K562 (cell line): ENCODE data around the gene CEP41. TPM values are rescaled to one million over a fixed set of nuclear protein-coding genes. Genes with fewer than 3 reads are reported as not detected.
"Not testable (repeated sequence)": the region's sequence is repeated elsewhere in the genome, so short reads cannot be mapped to it uniquely, and the experiment has no call there.

ENCODE experiments used
- ATAC-seq: fragments of 200-7000 bp; cut with Tn5 transposase; 3 replicates; pipeline ENCODE4 v1.9.1; 2020; ENCODE audit warnings: moderate library complexity
- BruUV-seq: library from RNA; stranded (reverse); fragments of 400-500 nt; replicated peaks from 2 replicates; lab custom pipeline; 2021; lab: Mats Ljungman, UMichigan
- CTCF ChIA-PET: fragments of 300-600 bp; formaldehyde crosslinking; extraction: SDS; loops from one replicate; lab custom pipeline; 2021; ENCODE audit warnings: low intra/inter-chr PET ratio; lab: Yijun Ruan, JAX
- POLR2A ChIA-PET: fragments of 300-600, 350-650 bp; sonication (Branson Sonifier 250); formaldehyde crosslinking; extraction: SDS; loops from one replicate; lab custom pipeline; 2021; ENCODE audit warnings: antibody characterized with exemption, inconsistent platforms; lab: Yijun Ruan, JAX
- DNase-seq, 4 experiments: peaks; one replicate each; pipeline versions ENCODE4 v3.0.0 to v3.0.0-alpha.2; 2011 to 2018; ENCODE audit warnings: low spot score in 3 of 4, mixed read lengths in 3 of 4; ENCODE audit errors: extremely low read depth in 1 of 4
- FAIRE-seq: peaks from 2 replicates; lab custom pipeline; 2011; peaks lifted over from hg19 to GRCh38; lab: Jason Lieb, UNC
- H2AFZ ChIP-seq: 2 replicates; pipeline ENCODE4 v1.6.0; 2011; ENCODE audit warnings: low read depth, low read length, control low read depth, inconsistent platforms
- H3K27ac ChIP-seq: fragments of 200-600 bp; 3 replicates; pipeline ENCODE4 v1.8.0; 2011; ENCODE audit warnings: low read depth, mild to moderate bottlenecking, control low read depth, inconsistent platforms, low read length, moderate library complexity, mixed read lengths; ENCODE audit errors: extremely low read depth
- H3K27me3 ChIP-seq, 2 experiments: fragments of 300-600 bp in 1 of 2; 2 replicates in 1 of 2; 3 replicates in 1 of 2; pipeline versions ENCODE4 v1.6.0 to v1.8.0; 2011; ENCODE audit warnings: inconsistent platforms in 2 of 2, low read length in 2 of 2, mild to moderate bottlenecking in 1 of 2, mixed read lengths in 1 of 2, moderate library complexity in 1 of 2; ENCODE audit not compliant: control insufficient read depth in 2 of 2, insufficient read depth in 2 of 2
- H3K36me3 ChIP-seq: fragments of 300-600 bp; 3 replicates; pipeline ENCODE4 v1.8.0; 2011; ENCODE audit warnings: mild to moderate bottlenecking, low read length, inconsistent platforms; ENCODE audit not compliant: control insufficient read depth, insufficient read depth
- H3K4me1 ChIP-seq, 2 experiments: fragments of 200-600 bp in 1 of 2; replicated peaks in 1 of 2; 2 replicates in 1 of 2; 3 replicates in 1 of 2; pipeline versions ENCODE4 v1.5.1 to v1.8.0; 2011; ENCODE audit warnings: inconsistent platforms in 2 of 2, low read length in 2 of 2, mild to moderate bottlenecking in 1 of 2, mixed read lengths in 1 of 2, moderate library complexity in 1 of 2; ENCODE audit not compliant: control insufficient read depth in 2 of 2, insufficient read depth in 2 of 2
- H3K4me2 ChIP-seq: 2 replicates; pipeline ENCODE4 v1.6.1; 2011; ENCODE audit warnings: low read length, control low read depth, inconsistent platforms, mixed read lengths; ENCODE audit not compliant: insufficient read depth
- H3K4me3 ChIP-seq: fragments of 200-600 bp; sonication (generic), shearing (Covaris generic); 2 replicates; pipeline ENCODE4 v1.5.1; 2016; ENCODE audit warnings: control low read depth, inconsistent platforms
- H3K79me2 ChIP-seq: fragments of 200-600 bp; 3 replicates; pipeline ENCODE4 v1.8.0; 2011; ENCODE audit warnings: low read length, inconsistent platforms; ENCODE audit not compliant: control insufficient read depth, insufficient read depth
- H3K9ac ChIP-seq, 2 experiments: 2 replicates each; pipeline versions ENCODE4 v1.6.0 to v1.6.1; 2011; ENCODE audit warnings: low read depth in 2 of 2, low read length in 2 of 2, control low read depth in 1 of 2, inconsistent platforms in 1 of 2, mild to moderate bottlenecking in 1 of 2, mixed read lengths in 1 of 2; ENCODE audit not compliant: insufficient read depth in 1 of 2
- H3K9me1 ChIP-seq: one replicate; pipeline ENCODE4 v1.6.0; 2011; ENCODE audit warnings: inconsistent platforms, mild to moderate bottlenecking, low read length, moderate library complexity; ENCODE audit not compliant: control insufficient read depth, insufficient read depth
- H3K9me3 ChIP-seq: replicated peaks from 2 replicates; pipeline ENCODE4 v1.5.1; 2011; ENCODE audit warnings: low read depth, low read length, inconsistent platforms; ENCODE audit not compliant: control insufficient read depth, insufficient read depth
- H4K20me1 ChIP-seq: replicated peaks from 2 replicates; pipeline ENCODE4 v1.6.1; 2011; ENCODE audit warnings: low read length, inconsistent platforms, mixed read lengths; ENCODE audit not compliant: control insufficient read depth, insufficient read depth
- EWSR1 ChIP-seq: fragments of 450-650 bp; IDR thresholded peaks from 2 replicates; pipeline ENCODE4 v1.6.1; 2018; ENCODE audit warnings: borderline replicate concordance, mild to moderate bottlenecking, low read depth, moderate library complexity; ENCODE audit not compliant: partially characterized antibody
- HDAC6 ChIP-seq: IDR thresholded peaks from 2 replicates; pipeline ENCODE4 v1.6.1; 2012; ENCODE audit warnings: low read depth, mild to moderate bottlenecking, control low read depth, inconsistent platforms, low read length, moderate library complexity
- MIER1 ChIP-seq: fragments of 450-650 bp; IDR thresholded peaks from 2 replicates; pipeline ENCODE4 v1.6.1; 2016; ENCODE audit warnings: antibody characterized with exemption, mild to moderate bottlenecking, low read depth
- PHB ChIP-seq: fragments of 250-450 bp; sonication (Bioruptor Pico); IDR thresholded peaks from 2 replicates; pipeline ENCODE4 v1.5.0; 2021
- PTTG1 ChIP-seq: fragments of 450-650 bp; IDR thresholded peaks from 2 replicates; pipeline ENCODE4 v1.6.1; 2016; ENCODE audit warnings: low read depth, mild to moderate bottlenecking, missing genetic modification characterization, missing compliant biosample characterization
- SMAD1 ChIP-seq: fragments of 150-350 bp; IDR thresholded peaks from 2 replicates; pipeline ENCODE4 v1.6.1; 2014; ENCODE audit warnings: low read length, low read depth; ENCODE audit not compliant: partially characterized antibody
- SP2 ChIP-seq: IDR thresholded peaks from 2 replicates; pipeline ENCODE4 v1.6.1; 2011; ENCODE audit warnings: mild to moderate bottlenecking, low read depth, low read length, moderate library complexity; ENCODE audit not compliant: poor library complexity, severe bottlenecking; ENCODE audit errors: extremely low read depth
- TEAD1 ChIP-seq, 2 experiments: fragments of 450-650 bp in 1 of 2; sonication (generic) in 1 of 2; formaldehyde crosslinking; IDR thresholded peaks; 2 replicates each; pipeline versions ENCODE4 v1.4.0 to v1.8.0; 2020 to 2022; ENCODE audit warnings: mild to moderate bottlenecking in 2 of 2, missing genetic modification reagents in 1 of 2
- WGBS: fragments of 100-300 bp; shearing (Covaris generic); methylation state at CpG from one replicate; pipeline ENCODE4 v1.1.6; 2016; ENCODE audit warnings: low coverage, mixed read lengths; ENCODE audit not compliant: insufficient coverage; ENCODE audit errors: missing lambda C conversion rate; 5-methylcytosine and 5-hydroxymethylcytosine counted together
- in situ Hi-C: fragments of 300-500 bp; cut with MboI; formaldehyde crosslinking; loops from 4 replicates; pipeline ENCODE4 v1.15.0; 2018; ENCODE audit warnings: inconsistent platforms, mixed read lengths
- intact Hi-C: fragments of 100-400 bp; cut with micrococcal nuclease; formaldehyde crosslinking; loops from 2 replicates; pipeline ENCODE4 v1.14.2; 2022
- polyA plus RNA-seq, 8 experiments: library from polyadenylated mRNA; depleted of rRNA in 4 of 8; stranded (reverse) in 5 of 8; unstranded in 3 of 8; fragments of >200 nt; fragmentation: Nextera tagmentation in 2 of 8; fragmentation: Illumina TruSeq in 1 of 8; extraction: Ambion mirVana in 2 of 8; extraction: Trizol in 1 of 8; gene quantifications; 2 replicates each; pipeline versions ENCODE4 v1.2.1 to v1.2.3, GENCODE V29; 2011 to 2014; ENCODE audit warnings: inconsistent platforms in 1 of 8, missing spikeins in 1 of 8
- total RNA-seq, 7 experiments: library from RNA; depleted of rRNA in 6 of 7; stranded (reverse); fragments of >200 nt in 6 of 7; fragmentation: Illumina TruSeq in 2 of 7; extraction: Trizol in 2 of 7; gene quantifications; 2 replicates each; pipeline versions ENCODE4 v1.2.1 to v1.2.3, GENCODE V29; 2011 to 2021; ENCODE audit warnings: low replicate concordance in 1 of 7
- TF ChIP-seq, protein P1 (sequence below), 2 experiments: fragments of 200-800 bp in 1 of 2; sonication (Bioruptor generic) in 1 of 2; sonication (generic) in 1 of 2; formaldehyde crosslinking in 1 of 2; IDR thresholded peaks in 1 of 2; conservative IDR thresholded peaks in 1 of 2; 2 replicates each; pipeline versions ENCODE4 v1.5.0 to v1.6.1; 2016 to 2020; ENCODE audit warnings: missing compliant biosample characterization in 1 of 2, missing genetic modification characterization in 1 of 2, missing genetic modification reagents in 1 of 2

The CEP41 gene
- total and polyA plus RNA-seq, 9 of the 15 experiments (the other 6 are each of a cell fraction or from before 2014, with no cell fraction given) = 1.5 to 15.5 (median 6.4) TPM

- TF ChIP-seq PHB (CRISPR knock-in tag) = no peak
These were observed 14.1 kb upstream of the CEP41 start (continued) for GRCh38 chr7:130454959-130455358.

- ChIA-PET CTCF (no interaction called here), POLR2A (interaction anchor here (0.6 to 1.3 kb wide), 4 partner anchors 11 to 356 kb away, joined by 3 to 4 read pairs (median 3); partner anchors contain the start of gene CEP41)
- Histone ChIP-seq H3K27me3 (peaks cover 0 to 5% of the 10 kb centered on the region in 2 experiments; a peak in 2 of 5 replicates), H3K9me1 (no peaks in the 10 kb centered on the region), H3K79me2 (no peaks in the 10 kb centered on the region), H3K9me3 (no peaks in the 10 kb centered on the region), H3K4me2 (no peak overlapping the region), H4K20me1 (no peaks in the 10 kb centered on the region), H3K4me3 (no peak overlapping the region), H3K4me1 (no peaks in the 10 kb centered on the region), H3K36me3 (no peaks in the 10 kb centered on the region), H3K9ac (no peak overlapping the region), H3K27ac (no peak overlapping the region), H2AFZ (no peak overlapping the region)
- in situ Hi-C loops (no loop called here), intact Hi-C loops (no loop called here)
- no peak for ATAC-seq
- no peak for DNase-seq
- TF ChIP-seq MIER1 = no peak
- no peak for TF ChIP-seq EWSR1
- no peak for TF ChIP-seq HDAC6
- TF ChIP-seq SP2 = no peak
- TF ChIP-seq, protein P1, sequence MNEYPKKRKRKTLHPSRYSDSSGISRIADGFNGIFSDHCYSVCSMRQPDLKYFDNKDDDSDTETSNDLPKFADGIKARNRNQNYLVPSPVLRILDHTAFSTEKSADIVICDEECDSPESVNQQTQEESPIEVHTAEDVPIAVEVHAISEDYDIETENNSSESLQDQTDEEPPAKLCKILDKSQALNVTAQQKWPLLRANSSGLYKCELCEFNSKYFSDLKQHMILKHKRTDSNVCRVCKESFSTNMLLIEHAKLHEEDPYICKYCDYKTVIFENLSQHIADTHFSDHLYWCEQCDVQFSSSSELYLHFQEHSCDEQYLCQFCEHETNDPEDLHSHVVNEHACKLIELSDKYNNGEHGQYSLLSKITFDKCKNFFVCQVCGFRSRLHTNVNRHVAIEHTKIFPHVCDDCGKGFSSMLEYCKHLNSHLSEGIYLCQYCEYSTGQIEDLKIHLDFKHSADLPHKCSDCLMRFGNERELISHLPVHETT (CRISPR knock-in tag; conservative IDR thresholded peaks at IDR 0.05 in 1 of 2, IDR thresholded peaks at IDR 0.05 in 1 of 2) = no peak
- TF ChIP-seq TEAD1 (CRISPR knock-in tag; IDR thresholded peaks at IDR 0.05) = no peak
- no peak for TF ChIP-seq PTTG1 (tag)
- TF ChIP-seq SMAD1 = no peak
- 10% methylated on average over 3 of the region's 3 CpGs for WGBS
- FAIRE-seq = no peak
- no TSS peak for BruUV-seq
These were observed 12.1 kb upstream of the CEP41 start for GRCh38 chr7:130452951-130453350.

DNA sequence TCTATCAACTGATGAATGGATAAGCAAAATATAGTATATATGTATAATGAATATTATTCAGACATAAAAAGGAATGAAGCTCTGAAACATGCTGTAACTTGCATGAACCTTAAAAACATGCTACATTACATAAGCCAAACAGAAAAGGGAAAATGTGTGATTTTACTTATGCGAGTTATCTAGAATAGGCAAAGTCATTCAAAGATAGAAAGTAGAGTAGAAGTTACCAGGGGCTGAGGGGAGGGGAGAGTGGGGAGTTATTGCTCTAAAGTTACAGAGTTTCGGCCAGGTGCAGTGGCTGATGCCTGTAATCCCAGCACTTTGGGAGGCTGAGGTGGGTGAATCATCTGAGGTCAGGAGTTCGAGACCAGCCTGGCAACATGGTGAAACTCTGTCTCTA lies 10.5 kb upstream of the CEP41 start:
- in situ Hi-C loops, H3K9ac ChIP-seq, H3K79me2 ChIP-seq, H3K4me1 ChIP-seq, POLR2A ChIA-PET, DNase-seq, H3K4me2 ChIP-seq, H3K9me3 ChIP-seq, H3K27ac ChIP-seq, H2AFZ ChIP-seq, FAIRE-seq, BruUV-seq, H3K27me3 ChIP-seq, CTCF ChIA-PET, H4K20me1 ChIP-seq, intact Hi-C loops, H3K4me3 ChIP-seq, ATAC-seq, H3K36me3 ChIP-seq, H3K9me1 ChIP-seq: not testable (repeated sequence)
- 7% methylated on average over 3 of the region's 3 CpGs for WGBS
